ENCODE data around the gene BICC1. TPM values are rescaled to one million over a fixed set of nuclear protein-coding genes. Genes with fewer than 3 reads are reported as not detected.

The BICC1 gene
- total and polyA plus RNA-seq, 2 donors (not counting 1 experiment from before 2014, with no cell fraction given) = 22.6 to 64.7 TPM

GRCh38 chr10:58797356-58797755 is 284.7 kb downstream of the BICC1 start:
- no peak overlapping the region for H3K27ac ChIP-seq (ENCODE audit: insufficient read depth, low read length)
- no peak overlapping the region for H3K9ac ChIP-seq (ENCODE audit: insufficient read depth, low read length)
- no peaks in the 10 kb centered on the region for H3K4me1 ChIP-seq (ENCODE audit: control insufficient read depth, extremely low read depth, insufficient read depth, low read length)
- no peak overlapping the region for H3K4me2 ChIP-seq (ENCODE audit: extremely low read depth, insufficient read depth, low read length)
- H3K79me2 ChIP-seq (ENCODE audit: control insufficient read depth, insufficient read depth, low read length) = no peaks in the 10 kb centered on the region
- no peak overlapping the region for H2AFZ ChIP-seq (ENCODE audit: low read length)
- H3K36me3 ChIP-seq (ENCODE audit: control insufficient read depth, insufficient read depth, low read length) = no peaks in the 10 kb centered on the region
- H4K20me1 ChIP-seq (ENCODE audit: control insufficient read depth, extremely low read depth, insufficient read depth, low read length) = no peaks in the 10 kb centered on the region
- H3K9me3 ChIP-seq (ENCODE audit: control insufficient read depth, insufficient read depth, low read depth, low read length) = no peaks in the 10 kb centered on the region
- H3K27me3 ChIP-seq (ENCODE audit: control insufficient read depth, insufficient read depth, low read length) = no peaks in the 10 kb centered on the region
- H3K4me3 ChIP-seq (replicated peaks in 1 of 4; ENCODE audit: control extremely low read depth in 1 of 4, insufficient read depth in 1 of 4, low read depth in 3 of 4, low read length in 4 of 4) = no peak overlapping the region
- peak in 1 of 2 donors; percentile 69 for DNase-seq (ENCODE audit: low read depth in 2 of 2)
- TF ChIP-seq EZH2 (IDR thresholded peaks at IDR 0.05; ENCODE audit: low read length, missing control alignments) = no peak
- TF ChIP-seq, protein P1, sequence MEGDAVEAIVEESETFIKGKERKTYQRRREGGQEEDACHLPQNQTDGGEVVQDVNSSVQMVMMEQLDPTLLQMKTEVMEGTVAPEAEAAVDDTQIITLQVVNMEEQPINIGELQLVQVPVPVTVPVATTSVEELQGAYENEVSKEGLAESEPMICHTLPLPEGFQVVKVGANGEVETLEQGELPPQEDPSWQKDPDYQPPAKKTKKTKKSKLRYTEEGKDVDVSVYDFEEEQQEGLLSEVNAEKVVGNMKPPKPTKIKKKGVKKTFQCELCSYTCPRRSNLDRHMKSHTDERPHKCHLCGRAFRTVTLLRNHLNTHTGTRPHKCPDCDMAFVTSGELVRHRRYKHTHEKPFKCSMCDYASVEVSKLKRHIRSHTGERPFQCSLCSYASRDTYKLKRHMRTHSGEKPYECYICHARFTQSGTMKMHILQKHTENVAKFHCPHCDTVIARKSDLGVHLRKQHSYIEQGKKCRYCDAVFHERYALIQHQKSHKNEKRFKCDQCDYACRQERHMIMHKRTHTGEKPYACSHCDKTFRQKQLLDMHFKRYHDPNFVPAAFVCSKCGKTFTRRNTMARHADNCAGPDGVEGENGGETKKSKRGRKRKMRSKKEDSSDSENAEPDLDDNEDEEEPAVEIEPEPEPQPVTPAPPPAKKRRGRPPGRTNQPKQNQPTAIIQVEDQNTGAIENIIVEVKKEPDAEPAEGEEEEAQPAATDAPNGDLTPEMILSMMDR (conservative IDR thresholded peaks at IDR 0.05 in 1 of 2, IDR thresholded peaks at IDR 0.05 in 1 of 2; ENCODE audit: low read depth in 1 of 2, low read length in 2 of 2) = no peak

DNA sequence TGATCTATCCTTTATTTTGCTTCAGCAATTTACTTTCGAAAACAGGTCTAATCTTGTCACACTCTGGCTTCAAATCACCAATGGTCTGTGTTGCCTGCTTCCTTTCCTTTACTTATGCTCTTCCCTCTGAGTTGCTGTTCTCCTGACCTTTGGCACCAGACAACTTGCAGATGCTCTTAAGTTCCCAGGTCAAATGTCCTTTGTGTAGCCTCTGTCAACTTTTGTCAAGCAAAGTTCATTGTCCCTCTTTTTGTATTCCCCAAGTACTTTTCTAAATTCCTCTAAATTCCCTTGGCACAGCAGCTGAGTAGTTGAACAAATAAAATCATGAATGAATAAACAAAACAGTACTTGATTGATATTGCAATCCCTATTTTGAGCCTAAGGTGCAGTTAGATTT is 289.4 kb downstream of the BICC1 start:
- no peaks in the 10 kb centered on the region for H3K36me3 ChIP-seq (ENCODE audit: control insufficient read depth, insufficient read depth, low read length)
- no peak for TF ChIP-seq EZH2 (IDR thresholded peaks at IDR 0.05; ENCODE audit: low read length, missing control alignments)
- TF ChIP-seq, protein P1 (conservative IDR thresholded peaks at IDR 0.05 in 1 of 2, IDR thresholded peaks at IDR 0.05 in 1 of 2; ENCODE audit: low read depth in 1 of 2, low read length in 2 of 2) = no peak
- H3K9ac ChIP-seq (ENCODE audit: insufficient read depth, low read length) = no peak overlapping the region
- no peak for DNase-seq (ENCODE audit: low read depth in 2 of 2)
- H3K4me1 ChIP-seq (ENCODE audit: control insufficient read depth, extremely low read depth, insufficient read depth, low read length) = no peaks in the 10 kb centered on the region
- H2AFZ ChIP-seq (ENCODE audit: low read length) = no peak overlapping the region
- H4K20me1 ChIP-seq (ENCODE audit: control insufficient read depth, extremely low read depth, insufficient read depth, low read length) = no peaks in the 10 kb centered on the region
- H3K4me3 ChIP-seq (replicated peaks in 1 of 4; ENCODE audit: control extremely low read depth in 1 of 4, insufficient read depth in 1 of 4, low read depth in 3 of 4, low read length in 4 of 4) = no peak overlapping the region
- no peaks in the 10 kb centered on the region for H3K27me3 ChIP-seq (ENCODE audit: control insufficient read depth, insufficient read depth, low read length)
- no peaks in the 10 kb centered on the region for H3K79me2 ChIP-seq (ENCODE audit: control insufficient read depth, insufficient read depth, low read length)
- no peaks in the 10 kb centered on the region for H3K9me3 ChIP-seq (ENCODE audit: control insufficient read depth, insufficient read depth, low read depth, low read length)
- H3K4me2 ChIP-seq (ENCODE audit: extremely low read depth, insufficient read depth, low read length) = no peak overlapping the region
- no peak overlapping the region for H3K27ac ChIP-seq (ENCODE audit: insufficient read depth, low read length)

DNA sequence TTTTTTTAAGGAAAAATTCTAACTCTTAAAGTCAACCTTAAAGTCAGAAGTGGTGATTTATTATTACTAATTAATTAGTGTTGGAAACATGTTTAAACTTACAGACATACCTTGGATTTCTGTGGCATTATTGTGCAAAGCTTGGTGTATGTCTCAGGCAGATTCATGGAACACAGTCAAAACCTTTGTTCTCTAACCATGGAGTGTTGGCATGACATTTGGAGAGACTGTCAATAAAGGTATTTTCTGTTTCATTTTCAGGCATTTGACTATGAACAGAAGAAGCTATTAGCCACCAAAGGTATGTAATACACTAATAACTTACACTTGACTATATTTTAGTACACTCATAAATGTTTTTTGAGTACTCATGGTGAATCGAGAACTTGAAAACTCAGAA is 293.7 kb downstream of the BICC1 start:
- H2AFZ ChIP-seq (ENCODE audit: low read length) = no peak overlapping the region
- H3K27ac ChIP-seq (ENCODE audit: insufficient read depth, low read length) = no peak overlapping the region
- TF ChIP-seq, protein P1 (conservative IDR thresholded peaks at IDR 0.05 in 1 of 2, IDR thresholded peaks at IDR 0.05 in 1 of 2; ENCODE audit: low read depth in 1 of 2, low read length in 2 of 2) = no peak
- TF ChIP-seq EZH2 (IDR thresholded peaks at IDR 0.05; ENCODE audit: low read length, missing control alignments) = no peak
- H3K36me3 ChIP-seq (ENCODE audit: control insufficient read depth, insufficient read depth, low read length) = no peaks in the 10 kb centered on the region
- H3K4me3 ChIP-seq (replicated peaks in 1 of 4; ENCODE audit: control extremely low read depth in 1 of 4, insufficient read depth in 1 of 4, low read depth in 3 of 4, low read length in 4 of 4) = no peak overlapping the region
- H3K4me2 ChIP-seq (ENCODE audit: extremely low read depth, insufficient read depth, low read length) = no peak overlapping the region
- H3K4me1 ChIP-seq (ENCODE audit: control insufficient read depth, extremely low read depth, insufficient read depth, low read length) = no peaks in the 10 kb centered on the region
- H3K9me3 ChIP-seq (ENCODE audit: control insufficient read depth, insufficient read depth, low read depth, low read length) = no peaks in the 10 kb centered on the region
- no peak overlapping the region for H3K9ac ChIP-seq (ENCODE audit: insufficient read depth, low read length)
- DNase-seq (ENCODE audit: low read depth in 2 of 2) = peak in 1 of 2 donors; percentile 36
- no peaks in the 10 kb centered on the region for H4K20me1 ChIP-seq (ENCODE audit: control insufficient read depth, extremely low read depth, insufficient read depth, low read length)
- H3K79me2 ChIP-seq (ENCODE audit: control insufficient read depth, insufficient read depth, low read length) = no peaks in the 10 kb centered on the region
- H3K27me3 ChIP-seq (ENCODE audit: control insufficient read depth, insufficient read depth, low read length) = no peaks in the 10 kb centered on the region
